Measurements from ENCODE around the gene TMEM19. TPM values are rescaled to one million over a fixed set of nuclear protein-coding genes. Genes with fewer than 3 reads are reported as not detected.

Gene TMEM19
- total and polyA plus RNA-seq, 7 donors = 6.0 to 31.1 (median 18.8) TPM

DNA sequence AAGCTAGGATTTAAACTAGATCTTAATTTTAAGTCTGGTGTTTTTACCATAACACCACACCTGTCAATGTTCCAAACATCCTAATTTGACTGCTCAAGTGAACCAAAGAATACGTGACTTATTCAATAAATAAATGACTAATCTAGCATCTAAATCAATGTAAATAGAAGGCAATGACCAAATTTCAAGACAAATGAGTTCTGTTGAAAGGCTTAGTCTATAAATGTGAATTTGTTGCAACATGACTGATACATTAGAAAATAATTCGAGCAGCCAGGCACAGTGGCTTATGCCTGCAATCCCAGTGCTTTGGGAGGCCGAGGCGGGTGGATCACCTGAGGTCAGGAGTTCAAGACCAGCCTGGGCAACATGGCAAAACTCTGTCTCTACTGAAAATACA lies 37.3 kb upstream of the TMEM19 start:
- DNase-seq = no peak
- Histone ChIP-seq H3K27ac (no peak overlapping the region), H3K36me3 (ENCODE audit: insufficient read depth in 1 of 2, low read depth in 1 of 2) (peaks cover 0 to 66% of the 10 kb centered on the region in 2 donors), H3K4me3 (no peak overlapping the region), H3K27me3 (ENCODE audit: insufficient read depth in 3 of 3, low read length in 2 of 3) (no peaks in the 10 kb centered on the region), H3K9me3 (peaks cover 6% of the 10 kb centered on the region), H3K4me1 (no peaks in the 10 kb centered on the region)
- intact Hi-C loops (cut with DNase I) = no loop called here
- no peak for ATAC-seq
- TF ChIP-seq, protein P1, sequence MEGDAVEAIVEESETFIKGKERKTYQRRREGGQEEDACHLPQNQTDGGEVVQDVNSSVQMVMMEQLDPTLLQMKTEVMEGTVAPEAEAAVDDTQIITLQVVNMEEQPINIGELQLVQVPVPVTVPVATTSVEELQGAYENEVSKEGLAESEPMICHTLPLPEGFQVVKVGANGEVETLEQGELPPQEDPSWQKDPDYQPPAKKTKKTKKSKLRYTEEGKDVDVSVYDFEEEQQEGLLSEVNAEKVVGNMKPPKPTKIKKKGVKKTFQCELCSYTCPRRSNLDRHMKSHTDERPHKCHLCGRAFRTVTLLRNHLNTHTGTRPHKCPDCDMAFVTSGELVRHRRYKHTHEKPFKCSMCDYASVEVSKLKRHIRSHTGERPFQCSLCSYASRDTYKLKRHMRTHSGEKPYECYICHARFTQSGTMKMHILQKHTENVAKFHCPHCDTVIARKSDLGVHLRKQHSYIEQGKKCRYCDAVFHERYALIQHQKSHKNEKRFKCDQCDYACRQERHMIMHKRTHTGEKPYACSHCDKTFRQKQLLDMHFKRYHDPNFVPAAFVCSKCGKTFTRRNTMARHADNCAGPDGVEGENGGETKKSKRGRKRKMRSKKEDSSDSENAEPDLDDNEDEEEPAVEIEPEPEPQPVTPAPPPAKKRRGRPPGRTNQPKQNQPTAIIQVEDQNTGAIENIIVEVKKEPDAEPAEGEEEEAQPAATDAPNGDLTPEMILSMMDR (IDR thresholded peaks at IDR 0.05) = no peak
- 89 to 95% (median 92%) methylated on average over 4 of the region's 4 CpGs for WGBS, 3 donors

DNA sequence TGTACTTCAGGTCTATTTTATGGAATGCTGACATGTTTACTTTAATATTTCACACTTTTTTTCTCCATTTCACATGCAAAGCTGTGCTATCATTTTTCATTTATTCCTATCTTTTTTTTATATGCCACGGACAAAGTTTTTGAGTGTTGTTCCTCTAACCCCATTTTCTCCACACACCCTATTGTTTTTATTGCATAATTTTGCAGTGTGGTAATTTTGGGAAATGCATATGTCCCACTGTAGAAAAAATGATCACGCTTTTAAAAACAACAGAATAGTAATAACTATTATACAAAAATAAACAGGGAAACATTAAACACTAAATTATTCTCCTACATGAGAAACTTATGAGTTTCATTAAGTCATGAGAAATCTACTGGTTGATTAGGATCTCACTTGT lies 36.5 kb upstream of the TMEM19 start:
- Histone ChIP-seq H3K4me3 (no peak overlapping the region), H3K9me3 (peaks cover 9% of the 10 kb centered on the region), H3K4me1 (no peaks in the 10 kb centered on the region), H3K27me3 (ENCODE audit: insufficient read depth in 3 of 3, low read length in 2 of 3) (no peaks in the 10 kb centered on the region), H3K36me3 (ENCODE audit: insufficient read depth in 1 of 2, low read depth in 1 of 2) (peaks cover 0 to 66% of the 10 kb centered on the region in 2 donors), H3K27ac (no peak overlapping the region)
- ATAC-seq (no peak), DNase-seq (no peak)
- intact Hi-C loops (cut with DNase I) = no loop called here
- 89 to 97% (median 93%) methylated on average over 2 of the region's 2 CpGs for WGBS, 3 donors
- TF ChIP-seq, protein P1 (IDR thresholded peaks at IDR 0.05) = no peak

DNA sequence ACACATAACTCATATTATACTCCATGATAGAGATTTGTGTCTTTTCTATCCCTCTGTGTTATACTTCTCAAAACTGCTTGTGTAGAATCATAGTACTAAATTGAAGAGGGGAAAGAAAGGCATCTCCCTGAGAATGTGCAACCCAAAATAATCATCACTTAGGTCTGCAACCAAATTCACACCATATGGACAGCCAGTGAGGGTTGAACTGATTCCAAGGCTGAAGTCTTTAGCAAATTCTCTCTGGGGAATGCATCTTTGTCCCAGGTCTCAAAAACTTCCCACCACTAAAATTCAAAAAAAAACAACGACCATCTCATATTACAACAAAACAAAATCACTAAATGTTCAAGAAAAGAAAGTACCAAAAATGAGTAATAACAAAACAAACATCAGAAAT lies 33.2 kb upstream of the TMEM19 start:
- TF ChIP-seq, protein P1 (IDR thresholded peaks at IDR 0.05) = no peak
- ATAC-seq (no peak), DNase-seq (no peak)
- Histone ChIP-seq H3K4me3 (no peak overlapping the region), H3K27ac (no peak overlapping the region), H3K27me3 (ENCODE audit: insufficient read depth in 3 of 3, low read length in 2 of 3) (no peaks in the 10 kb centered on the region), H3K9me3 (peaks cover 9% of the 10 kb centered on the region), H3K4me1 (peaks cover 9% of the 10 kb centered on the region), H3K36me3 (ENCODE audit: insufficient read depth in 1 of 2, low read depth in 1 of 2) (peaks cover 0 to 66% of the 10 kb centered on the region in 2 donors)
- intact Hi-C loops (cut with DNase I) = no loop called here
- 88 to 97% (median 94%) methylated on average over 1 of the region's 1 CpG for WGBS, 3 donors

- Histone ChIP-seq H3K36me3 (ENCODE audit: insufficient read depth in 1 of 2, low read depth in 1 of 2) (peaks cover 0 to 66% of the 10 kb centered on the region in 2 donors), H3K4me1 (peaks cover 9% of the 10 kb centered on the region)
Observed at GRCh38 chr12:71653137-71653536, 32.7 kb upstream of the TMEM19 start.

More at GRCh38 chr12:71653137-71653536, 32.7 kb upstream of the TMEM19 start:
- ATAC-seq = no peak
- 97 to 100% (median 98%) methylated on average over 2 of the region's 2 CpGs for WGBS, 3 donors
- no peak overlapping the region for H3K27ac ChIP-seq
- TF ChIP-seq, protein P1 (IDR thresholded peaks at IDR 0.05) = no peak
- peaks cover 9% of the 10 kb centered on the region for H3K9me3 ChIP-seq
- intact Hi-C loops (cut with DNase I) = no loop called here
- no peak for DNase-seq
- H3K27me3 ChIP-seq (ENCODE audit: insufficient read depth in 3 of 3, low read length in 2 of 3) = no peaks in the 10 kb centered on the region
- no peak overlapping the region for H3K4me3 ChIP-seq
